GM18502 (cell line): ENCODE results near the gene SERPINA3.
"Not testable (repeated sequence)": the region's sequence is repeated elsewhere in the genome, so short reads cannot be mapped to it uniquely, and the experiment has no call there.

Experiments used
- ATAC-seq: cut with Tn5 transposase; IDR thresholded peaks from one replicate; pipeline ENCODE4 v1.9.1; 2021; ENCODE audit warnings: mild to moderate bottlenecking; ENCODE audit not compliant: unreplicated experiment, poor library complexity

SERPINA3 gene

GRCh38 chr14:94583557-94583956 is 28.6 kb upstream of the SERPINA3 start:
- no peak for ATAC-seq

- ATAC-seq: no peak
These were observed 27.5 kb upstream of the SERPINA3 start for GRCh38 chr14:94584591-94585280.

- no peak for ATAC-seq
These were observed 25.6 kb upstream of the SERPINA3 start for GRCh38 chr14:94586635-94587034.

- no peak for ATAC-seq
These were observed 23.9 kb upstream of the SERPINA3 start for GRCh38 chr14:94588311-94588710.

GRCh38 chr14:94591073-94591472 is 21.1 kb upstream of the SERPINA3 start:
- ATAC-seq: no peak

- ATAC-seq: no peak
These were observed 20.3 kb upstream of the SERPINA3 start for GRCh38 chr14:94591871-94592270.

GRCh38 chr14:94592457-94592856 is 19.7 kb upstream of the SERPINA3 start:
- no peak for ATAC-seq

- no peak for ATAC-seq
These were observed 18.8 kb upstream of the SERPINA3 start for GRCh38 chr14:94593376-94593748.

GRCh38 chr14:94593749-94594431 is 18.3 kb upstream of the SERPINA3 start:
- ATAC-seq: no peak

- ATAC-seq: no peak
These were observed 17.8 kb upstream of the SERPINA3 start for GRCh38 chr14:94594441-94594840.

- no peak for ATAC-seq
These were observed 16.3 kb upstream of the SERPINA3 start for GRCh38 chr14:94595912-94596311.

GRCh38 chr14:94596361-94596760 is 15.8 kb upstream of the SERPINA3 start:
- no peak for ATAC-seq

GRCh38 chr14:94597788-94598187 is 14.4 kb upstream of the SERPINA3 start:
- ATAC-seq: no peak

GRCh38 chr14:94598506-94598815 is 13.7 kb upstream of the SERPINA3 start:
- ATAC-seq: no peak

- ATAC-seq: no peak
These were observed 13.2 kb upstream of the SERPINA3 start for GRCh38 chr14:94598816-94599655.

GRCh38 chr14:94599656-94600004 is 12.6 kb upstream of the SERPINA3 start:
- no peak for ATAC-seq

- ATAC-seq: no peak
These were observed 12.0 kb upstream of the SERPINA3 start for GRCh38 chr14:94600148-94600545.

- no peak for ATAC-seq
These were observed 10.3 kb upstream of the SERPINA3 start for GRCh38 chr14:94601884-94602391.

GRCh38 chr14:94602722-94603121 is 9.5 kb upstream of the SERPINA3 start:
- no peak for ATAC-seq

- ATAC-seq: no peak
These were observed 6.8 kb upstream of the SERPINA3 start for GRCh38 chr14:94605361-94605760.

GRCh38 chr14:94608966-94609365 is 3.2 kb upstream of the SERPINA3 start:
- ATAC-seq: not testable (repeated sequence)
